Heart right ventricle (tissue), 16 donors: ENCODE data around the gene LYRM2. TPM values are rescaled to one million over a fixed set of nuclear protein-coding genes. Genes with fewer than 3 reads are reported as not detected.

ENCODE experiments used
- ATAC-seq, 8 donors: fragments of 200-7000 bp; cut with Tn5 transposase; one replicate each; pipeline ENCODE4 v1.9.1; 2020; ENCODE audit warnings: mild to moderate bottlenecking in 8 of 8, moderate library complexity in 8 of 8, moderate number of reproducible peaks in 1 of 8
- DNase-seq, 2 donors: peaks; one replicate each; pipeline ENCODE4 v3.0.0-alpha.2; 2020
- H3K27ac ChIP-seq, 10 donors: fragments of 200-600 bp; sonication (generic) in 2 of 10; one replicate each; pipeline versions ENCODE4 v1.5.0 to v1.8.0; 2020 to 2022; ENCODE audit warnings: mild to moderate bottlenecking in 3 of 10
- H3K27me3 ChIP-seq, 7 donors: fragments of 200-600 bp; one replicate each; pipeline ENCODE4 v1.8.0; 2021 to 2022; ENCODE audit warnings: mild to moderate bottlenecking in 2 of 7
- H3K36me3 ChIP-seq, 9 donors: fragments of 200-600 bp; sonication (generic) in 1 of 9; one replicate each; pipeline versions ENCODE4 v1.5.0 to v1.8.0; 2020 to 2022; ENCODE audit warnings: mild to moderate bottlenecking in 2 of 9
- H3K4me1 ChIP-seq, 9 donors: fragments of 200-600 bp; sonication (generic) in 1 of 9; one replicate each; pipeline versions ENCODE4 v1.5.0 to v1.8.0; 2020 to 2022; ENCODE audit warnings: mild to moderate bottlenecking in 4 of 9
- H3K4me3 ChIP-seq, 10 donors: fragments of 200-600 bp; sonication (generic) in 2 of 10; one replicate each; pipeline versions ENCODE4 v1.5.0 to v1.8.0; 2020 to 2022; ENCODE audit warnings: mild to moderate bottlenecking in 7 of 10, moderate library complexity in 2 of 10
- H3K9me3 ChIP-seq, 11 donors: fragments of 200-600 bp in 10 of 11; sonication (generic) in 2 of 11; one replicate each; pipeline versions ENCODE4 v1.5.0 to v1.8.0; 2013 to 2022; ENCODE audit warnings: mild to moderate bottlenecking in 2 of 11, control low read depth in 1 of 11, moderate library complexity in 1 of 11
- WGBS, 2 donors: extraction: QIAGEN DNeasy Blood & Tissue Kit; methylation state at CpG; one replicate each; pipeline ENCODE4 v1.1.7; 2013; ENCODE audit warnings: inconsistent platforms in 1 of 2; 5-methylcytosine and 5-hydroxymethylcytosine counted together
- intact Hi-C, 10 donors: fragments of 100-400 bp; cut with DNase I; formaldehyde crosslinking; loops; one replicate each; pipeline versions ENCODE4 v1.11.1 to v1.14.2; 2022
- polyA plus RNA-seq, 2 donors: library from polyadenylated mRNA; stranded (reverse); fragments of 200-250 nt; gene quantifications; one replicate each; pipeline ENCODE4 v1.2.3, GENCODE V29; 2013
- total RNA-seq, 10 donors: library from RNA; stranded (reverse); fragmentation: NEBNext Ultra II Directional in 3 of 10; extraction: Animal tissue kit (Norgen Biotek cat#: 25700) in 3 of 10; gene quantifications; one replicate each; pipeline versions ENCODE4 v1.2.1 to v1.2.4, GENCODE V29; 2021 to 2023
- TF ChIP-seq, protein P1 (sequence below), 9 donors: fragments of 200-600 bp; sonication (generic) in 2 of 9; IDR thresholded peaks; one replicate each; pipeline versions ENCODE4 v1.5.0 to v1.8.0; 2021 to 2022; ENCODE audit warnings: antibody characterized with exemption in 9 of 9, mild to moderate bottlenecking in 5 of 9, moderate library complexity in 1 of 9
- donor health status: Arrhythmogenic right ventricular cardiomyopathy.
- donor health status: ischemic (EF 13 %, LVEDD 7.1; RV severe dilation, severe dysfunction).
- donor health status: healthy with polysubstance abuse.
- donor health status: DM: no; HTN: yes; CAD: no.
- donor health status: DM: no; HTN: no; CAD: no.
- donor health status: ischemic (EF 25% LVEDD 6.9; RV normal size, moderate dysfunction).
- donor health status: ischemic (EF 25% LVEDD 5.7; RV mildly dilated, moderate dysfunction).
- donor health status: healthy.
- donor health status: DM: yes; HTN: yes; CAD: no.
- donor health status: Ischemic cardiomyopathy.
- donor health status: ischemic (EF 35%, LVEDD 5.7; RV mildly dilated, moderate dysfunction).
- donor health status: nonischemic (EF 11% LVEDD 7.7; RV severe dilation, severe dysfunction).
- donor health status: DM: yes; HTN: yes; CAD: no.
- donor health status: PGD.
- donor health status: ischemic (EF 29% LVEDD 5.4; RV normal size, mild dysfunction).
- donor health status: nonischemic (EF 23%, LVEDD 6.1; RV moderate dilation, normal function).

Gene LYRM2
- total and polyA plus RNA-seq, 12 donors = 10.9 to 58.2 (median 46.8) TPM

DNA sequence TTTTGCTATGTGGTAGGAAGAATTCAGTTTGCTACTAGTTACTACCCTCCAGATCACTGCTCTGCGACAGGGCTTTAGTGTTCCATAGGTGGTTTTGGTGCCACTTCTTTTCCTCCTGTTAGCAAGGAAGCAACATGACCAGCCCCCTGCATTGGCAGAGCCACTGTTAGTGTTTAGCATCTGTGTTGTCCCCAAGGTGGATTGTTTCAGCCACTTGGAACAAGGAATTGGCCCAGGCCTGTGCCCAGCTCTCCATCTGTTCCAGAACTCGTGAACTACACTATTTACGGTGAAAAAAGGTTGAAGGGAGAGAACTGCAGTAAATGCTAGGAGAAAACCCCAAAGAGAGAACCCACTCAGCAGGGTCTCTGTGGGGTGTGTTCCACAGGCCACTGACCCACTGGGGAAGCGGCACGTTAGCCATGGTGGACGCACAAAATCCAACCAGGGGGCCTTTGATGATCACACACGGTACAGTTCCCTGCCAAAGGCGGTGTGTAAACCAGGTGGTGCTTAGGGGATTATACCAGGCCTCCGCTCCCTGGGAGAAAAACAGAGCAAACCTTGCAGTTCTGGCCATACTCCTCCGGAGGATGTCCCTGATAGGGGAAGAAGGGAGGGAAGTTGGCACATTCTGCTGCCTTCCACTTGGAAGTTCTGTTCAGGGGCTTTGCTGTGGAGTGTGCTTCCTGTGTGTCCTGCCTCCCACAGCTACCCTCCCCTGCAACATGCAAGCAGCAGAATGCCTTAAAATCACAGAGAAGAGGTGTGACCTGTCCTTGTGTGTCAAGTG lies 72.3 kb downstream of the LYRM2 start:
- H3K9me3 ChIP-seq = no peaks in the 10 kb centered on the region
- 88 to 90% methylated on average over 10 of the region's 10 CpGs for WGBS, 2 donors
- peaks cover 0 to 16% (median 4%) of the 10 kb centered on the region in 9 donors for H3K4me1 ChIP-seq
- ATAC-seq (no peak), DNase-seq (no peak)
- intact Hi-C loops = no loop called here
- TF ChIP-seq, protein P1, sequence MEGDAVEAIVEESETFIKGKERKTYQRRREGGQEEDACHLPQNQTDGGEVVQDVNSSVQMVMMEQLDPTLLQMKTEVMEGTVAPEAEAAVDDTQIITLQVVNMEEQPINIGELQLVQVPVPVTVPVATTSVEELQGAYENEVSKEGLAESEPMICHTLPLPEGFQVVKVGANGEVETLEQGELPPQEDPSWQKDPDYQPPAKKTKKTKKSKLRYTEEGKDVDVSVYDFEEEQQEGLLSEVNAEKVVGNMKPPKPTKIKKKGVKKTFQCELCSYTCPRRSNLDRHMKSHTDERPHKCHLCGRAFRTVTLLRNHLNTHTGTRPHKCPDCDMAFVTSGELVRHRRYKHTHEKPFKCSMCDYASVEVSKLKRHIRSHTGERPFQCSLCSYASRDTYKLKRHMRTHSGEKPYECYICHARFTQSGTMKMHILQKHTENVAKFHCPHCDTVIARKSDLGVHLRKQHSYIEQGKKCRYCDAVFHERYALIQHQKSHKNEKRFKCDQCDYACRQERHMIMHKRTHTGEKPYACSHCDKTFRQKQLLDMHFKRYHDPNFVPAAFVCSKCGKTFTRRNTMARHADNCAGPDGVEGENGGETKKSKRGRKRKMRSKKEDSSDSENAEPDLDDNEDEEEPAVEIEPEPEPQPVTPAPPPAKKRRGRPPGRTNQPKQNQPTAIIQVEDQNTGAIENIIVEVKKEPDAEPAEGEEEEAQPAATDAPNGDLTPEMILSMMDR (IDR thresholded peaks at IDR 0.05) = no peak
- H3K27me3 ChIP-seq = no peaks in the 10 kb centered on the region
- no peak overlapping the region for H3K27ac ChIP-seq
- peaks cover 0 to 4% (median 0%) of the 10 kb centered on the region in 9 donors for H3K36me3 ChIP-seq
- no peak overlapping the region for H3K4me3 ChIP-seq

DNA sequence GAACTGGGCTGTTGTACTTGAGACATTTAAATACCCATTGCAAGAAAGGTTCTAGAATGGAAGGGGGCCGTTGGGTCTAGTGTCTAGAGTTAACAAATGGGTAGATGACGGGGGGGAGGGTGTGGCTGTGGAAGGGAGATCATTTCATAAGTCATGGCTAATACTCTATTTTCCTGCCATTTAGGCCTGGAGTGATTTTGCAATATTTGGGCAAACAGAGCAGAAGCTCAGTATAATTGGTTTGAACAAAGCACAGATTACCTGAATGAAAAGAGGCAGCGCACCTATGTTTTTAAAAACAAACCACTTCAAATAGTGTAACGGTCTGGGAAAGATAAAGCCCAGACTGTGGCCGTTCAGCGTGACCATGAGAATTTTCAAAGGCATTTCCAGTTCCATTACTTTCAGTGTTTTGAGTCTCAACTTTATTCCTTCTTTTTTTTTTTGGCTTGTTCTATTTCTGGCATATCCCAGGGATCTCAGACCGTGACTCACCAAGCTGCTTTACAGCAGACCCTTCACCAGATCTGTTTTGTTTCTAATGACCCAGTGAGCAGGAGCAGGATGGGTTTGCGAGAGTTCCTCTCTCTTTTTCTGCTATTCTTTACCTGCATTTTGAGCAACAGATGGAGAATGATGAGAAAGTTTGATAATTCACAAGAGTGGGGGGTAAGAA lies 73.7 kb downstream of the LYRM2 start:
- Histone ChIP-seq H3K9me3 (no peaks in the 10 kb centered on the region), H3K27ac (peak overlapping the region in 1 of 10 donors; percentile 20), H3K36me3 (peaks cover 0 to 4% (median 0%) of the 10 kb centered on the region in 9 donors), H3K4me3 (no peak overlapping the region), H3K4me1 (peaks cover 0 to 16% (median 4%) of the 10 kb centered on the region in 9 donors), H3K27me3 (no peaks in the 10 kb centered on the region)
- peak in 4 of 8 donors; percentile 13 to 49 (median 33) for ATAC-seq
- WGBS, 2 donors = 69 to 73% methylated on average over 8 of the region's 8 CpGs
- intact Hi-C loops = no loop called here
- DNase-seq = no peak
- TF ChIP-seq, protein P1 (IDR thresholded peaks at IDR 0.05) = no peak

DNA sequence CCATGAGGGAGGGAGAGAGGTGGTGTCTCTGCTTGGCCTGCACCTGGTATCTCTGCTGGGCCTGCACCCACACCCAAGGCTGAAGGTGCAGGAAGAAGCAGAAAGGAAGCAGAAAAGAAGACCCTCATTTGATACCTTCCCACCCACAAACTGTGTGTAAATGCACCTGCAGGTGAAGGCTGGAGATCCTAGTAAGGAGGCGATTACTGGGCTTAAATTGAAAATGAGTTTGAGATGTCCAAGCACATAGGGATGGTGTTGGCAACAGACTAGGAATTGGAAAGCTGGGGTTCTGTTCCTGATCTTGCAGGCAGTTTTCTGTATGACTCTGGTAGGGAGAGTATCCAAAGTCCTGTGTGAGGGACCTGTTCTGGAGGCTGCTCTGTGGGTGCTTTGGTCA lies 74.7 kb downstream of the LYRM2 start:
- Histone ChIP-seq H3K9me3 (no peaks in the 10 kb centered on the region), H3K36me3 (peaks cover 0 to 4% (median 0%) of the 10 kb centered on the region in 9 donors), H3K4me3 (no peak overlapping the region), H3K4me1 (peaks cover 0 to 16% (median 4%) of the 10 kb centered on the region in 9 donors), H3K27me3 (no peaks in the 10 kb centered on the region), H3K27ac (no peak overlapping the region)
- ATAC-seq (no peak), DNase-seq (no peak)
- TF ChIP-seq, protein P1 (IDR thresholded peaks at IDR 0.05) = no peak
- 100% methylated on average over 1 of the region's 1 CpG for WGBS, 2 donors
- intact Hi-C loops = no loop called here

DNA sequence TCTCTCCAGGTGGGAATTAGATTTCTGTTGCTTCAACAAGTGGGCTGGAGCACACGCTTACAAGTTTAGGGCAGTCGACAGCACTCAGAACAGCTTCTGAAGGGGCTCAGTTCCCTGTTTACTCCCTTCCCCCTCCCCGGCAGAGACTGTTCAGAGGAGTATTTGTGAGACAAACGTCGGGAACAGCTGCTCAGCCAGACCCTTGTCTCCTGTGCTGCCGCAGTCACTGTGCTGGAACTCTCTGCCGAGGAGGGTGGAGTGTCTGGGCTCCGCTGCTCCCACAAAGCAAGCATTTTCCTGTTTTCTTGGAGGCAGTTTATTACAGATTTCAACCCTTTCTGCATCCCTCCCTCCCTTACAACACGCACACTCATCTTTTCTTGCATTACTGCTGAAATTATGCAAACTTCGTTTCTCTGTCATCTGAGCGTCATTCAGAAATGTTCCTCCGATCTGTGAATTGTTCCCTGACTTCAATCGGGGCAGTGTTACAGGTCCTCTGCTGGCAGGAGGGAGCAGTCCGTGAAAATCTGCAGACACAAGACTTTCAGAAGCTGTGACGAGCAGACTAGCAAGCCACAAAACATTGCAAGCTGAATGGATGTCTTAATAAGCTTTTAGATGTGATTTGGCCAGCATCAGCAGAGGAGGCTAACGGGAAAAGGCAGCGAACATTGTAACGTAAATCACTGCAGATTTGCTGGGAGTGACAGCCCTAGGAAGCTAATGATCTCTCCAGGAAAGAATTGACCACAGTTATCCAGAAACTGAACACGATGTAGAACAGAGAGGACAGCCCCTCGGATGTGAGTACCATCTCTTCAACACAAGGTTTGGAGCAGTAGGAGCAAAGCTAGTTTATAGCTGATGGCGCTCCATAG lies 76.2 kb downstream of the LYRM2 start:
- peaks cover 0 to 16% (median 4%) of the 10 kb centered on the region in 9 donors for H3K4me1 ChIP-seq

More for the DNA sequence above, 76.2 kb downstream of the LYRM2 start:
- no peak for DNase-seq
- peaks cover 0 to 4% (median 0%) of the 10 kb centered on the region in 9 donors for H3K36me3 ChIP-seq
- no peaks in the 10 kb centered on the region for H3K27me3 ChIP-seq
- H3K4me3 ChIP-seq = peak overlapping the region in 7 of 10 donors; percentile 1 to 40 (median 32)
- H3K9me3 ChIP-seq = peaks cover 0 to 5% (median 0%) of the 10 kb centered on the region in 11 donors
- H3K27ac ChIP-seq = peak overlapping the region in 1 of 10 donors; percentile 39
- intact Hi-C loops = no loop called here
- TF ChIP-seq, protein P1 (IDR thresholded peaks at IDR 0.05) = no peak
- ATAC-seq = peak in 4 of 8 donors; percentile 32 to 60 (median 48)
- 66 to 71% methylated on average over 21 of the region's 21 CpGs for WGBS, 2 donors
